Activated naive CD4-positive, alpha-beta T cell (primary cell): ENCODE data around the gene TGM3.

Experiments used
- DNase-seq, 4 experiments: peaks; one replicate each; lab custom pipeline; 2025; lab: John Stamatoyannopoulos, UW

The TGM3 gene

GRCh38 chr20:2340136-2340535, 44.3 kb downstream of the TGM3 start:
- no peak for DNase-seq

GRCh38 chr20:2340823-2341222, 45.0 kb downstream of the TGM3 start:
- DNase-seq = no peak

- DNase-seq = no peak
These were observed 45.5 kb downstream of the TGM3 start for GRCh38 chr20:2341336-2341735.

- DNase-seq = no peak
These were observed 46.4 kb downstream of the TGM3 start for GRCh38 chr20:2342243-2342642.

GRCh38 chr20:2346188-2346587, 50.4 kb downstream of the TGM3 start:
- DNase-seq = no peak

GRCh38 chr20:2348336-2348735, 52.5 kb downstream of the TGM3 start:
- DNase-seq = no peak

GRCh38 chr20:2349801-2350200, 54.0 kb downstream of the TGM3 start:
- DNase-seq = no peak

GRCh38 chr20:2350606-2351005, 54.8 kb downstream of the TGM3 start:
- no peak for DNase-seq

GRCh38 chr20:2353231-2353630, 57.4 kb downstream of the TGM3 start:
- DNase-seq = no peak

GRCh38 chr20:2357114-2357513, 61.3 kb downstream of the TGM3 start:
- no peak for DNase-seq

- no peak for DNase-seq
These were observed 62.2 kb downstream of the TGM3 start for GRCh38 chr20:2358006-2358405.

GRCh38 chr20:2361035-2361593, 65.3 kb downstream of the TGM3 start:
- no peak for DNase-seq

- no peak for DNase-seq
These were observed 67.4 kb downstream of the TGM3 start for GRCh38 chr20:2363187-2363586.

GRCh38 chr20:2363587-2363986, 67.8 kb downstream of the TGM3 start:
- DNase-seq = no peak

GRCh38 chr20:2364044-2364443, 68.2 kb downstream of the TGM3 start:
- no peak for DNase-seq

- no peak for DNase-seq
These were observed 69.3 kb downstream of the TGM3 start for GRCh38 chr20:2365091-2365490.

- DNase-seq = no peak
These were observed 69.9 kb downstream of the TGM3 start for GRCh38 chr20:2365666-2366065.

GRCh38 chr20:2368621-2369020, 72.8 kb downstream of the TGM3 start:
- no peak for DNase-seq

- DNase-seq = no peak
These were observed 77.3 kb downstream of the TGM3 start for GRCh38 chr20:2373098-2373497.

GRCh38 chr20:2374346-2375125, 78.7 kb downstream of the TGM3 start:
- DNase-seq = no peak

- DNase-seq = no peak
These were observed 83.1 kb downstream of the TGM3 start for GRCh38 chr20:2378893-2379292.

GRCh38 chr20:2379511-2380229, 83.9 kb downstream of the TGM3 start:
- no peak for DNase-seq

- DNase-seq = no peak
These were observed 84.8 kb downstream of the TGM3 start, which contains the start of gene TGM6 for GRCh38 chr20:2380601-2381000. Gene TGM6, plus strand, starts transcription at chr20:2380901. Its CDS starts 68 bp downstream, at chr20:2380969.
